ENCODE measurements around the gene UBXN7.
"Not testable (repeated sequence)": the region's sequence is repeated elsewhere in the genome, so short reads cannot be mapped to it uniquely, and the experiment has no call there.

DNA sequence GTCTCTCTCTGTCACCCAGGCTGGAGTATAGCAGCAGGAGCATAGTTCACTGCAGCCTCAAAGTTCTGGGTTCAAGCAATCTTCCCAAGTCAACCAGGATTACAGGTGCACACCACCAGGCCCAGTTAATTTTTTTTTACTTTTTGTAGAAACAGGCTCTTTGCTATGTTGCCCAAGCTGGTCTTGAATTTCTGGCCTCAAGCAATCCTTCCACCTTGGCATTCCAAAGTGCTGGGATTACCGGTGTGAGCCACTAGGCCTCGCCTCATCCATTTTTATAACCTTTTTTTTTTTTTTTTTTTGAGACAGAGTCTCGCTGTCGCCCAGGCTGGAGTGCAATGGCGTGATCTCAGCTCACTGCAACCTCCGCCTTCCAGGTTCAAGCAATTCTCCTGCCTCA, 7.8 kb downstream of the UBXN7 start:
- not testable (repeated sequence) for TF ChIP-seq CTCF (IDR thresholded peaks at IDR 0.05; ENCODE audit: insufficient read depth, low read length, poor library complexity, severe bottlenecking); EZH2phosphoT487 (conservative IDR thresholded peaks at IDR 0.05; ENCODE audit: low read length)
